Epithelial cell of proximal tubule (primary cell): Measurements from ENCODE around the gene NPFFR2. TPM values are rescaled to one million over a fixed set of nuclear protein-coding genes. Genes with fewer than 3 reads are reported as not detected.
"Not testable (repeated sequence)": the region's sequence is repeated elsewhere in the genome, so short reads cannot be mapped to it uniquely, and the experiment has no call there.

Source experiments
- DNase-seq: peaks from one replicate; pipeline ENCODE4 v3.0.0-alpha.2; 2011; ENCODE audit warnings: low read depth
- H3K4me3 ChIP-seq: 2 replicates; pipeline ENCODE4 v1.5.1; 2011; ENCODE audit warnings: low read depth, mild to moderate bottlenecking, low read length
- total RNA-seq: library from RNA; depleted of rRNA; stranded (reverse); fragments of >200 nt; gene quantifications from 2 replicates; pipeline ENCODE4 v1.2.3, GENCODE V29; 2015
- TF ChIP-seq, protein P1 (sequence below): conservative IDR thresholded peaks from 2 replicates; pipeline ENCODE4 v1.5.1; 2012; ENCODE audit warnings: low read depth, mild to moderate bottlenecking, low read length

NPFFR2 gene
- total RNA-seq, 1 donor from 2014 or later = 3.4 TPM

DNA sequence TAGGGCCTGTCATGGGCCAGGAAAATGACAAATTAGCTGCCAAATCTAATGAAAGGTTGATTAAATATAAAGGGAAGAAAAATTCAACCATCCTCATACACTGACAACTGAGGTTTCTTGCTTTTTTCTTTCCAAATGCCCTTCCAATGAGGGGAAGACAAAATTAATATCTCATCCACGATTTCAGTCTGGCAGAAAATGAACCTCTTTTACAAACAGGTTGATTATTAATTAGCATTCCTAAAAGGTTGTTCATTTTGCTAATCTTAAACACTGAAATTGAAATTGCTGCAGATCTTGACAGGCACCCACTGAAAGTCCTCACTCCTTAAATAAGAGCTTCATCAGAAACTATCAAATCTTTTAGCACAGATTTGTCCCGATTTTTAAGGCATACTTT, 45.5 kb downstream of the NPFFR2 start:
- DNase-seq = peak; percentile 7
- no peak overlapping the region for H3K4me3 ChIP-seq

DNA sequence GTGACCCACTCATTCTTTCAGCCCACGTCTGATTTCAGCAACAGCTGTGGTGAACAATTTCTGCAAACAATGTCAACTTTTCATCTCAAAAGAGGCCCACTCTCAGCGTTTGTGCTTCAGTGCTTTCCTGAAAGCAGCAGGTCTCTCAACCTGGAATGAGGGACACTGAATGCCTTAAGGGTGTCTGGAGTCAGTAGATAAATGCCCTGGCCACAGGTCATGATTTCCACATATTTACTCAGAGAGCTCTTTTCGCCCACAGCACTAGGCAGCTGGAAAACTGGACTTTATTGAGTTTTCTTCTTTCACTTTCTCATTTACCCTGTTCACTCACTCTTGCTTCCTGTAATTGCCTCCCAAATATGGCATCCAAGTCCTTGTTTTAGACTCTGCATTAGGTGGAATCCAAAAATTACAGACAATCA, 52.8 kb downstream of the NPFFR2 start:
- H3K4me3 ChIP-seq = no peak overlapping the region
- TF ChIP-seq, protein P1, sequence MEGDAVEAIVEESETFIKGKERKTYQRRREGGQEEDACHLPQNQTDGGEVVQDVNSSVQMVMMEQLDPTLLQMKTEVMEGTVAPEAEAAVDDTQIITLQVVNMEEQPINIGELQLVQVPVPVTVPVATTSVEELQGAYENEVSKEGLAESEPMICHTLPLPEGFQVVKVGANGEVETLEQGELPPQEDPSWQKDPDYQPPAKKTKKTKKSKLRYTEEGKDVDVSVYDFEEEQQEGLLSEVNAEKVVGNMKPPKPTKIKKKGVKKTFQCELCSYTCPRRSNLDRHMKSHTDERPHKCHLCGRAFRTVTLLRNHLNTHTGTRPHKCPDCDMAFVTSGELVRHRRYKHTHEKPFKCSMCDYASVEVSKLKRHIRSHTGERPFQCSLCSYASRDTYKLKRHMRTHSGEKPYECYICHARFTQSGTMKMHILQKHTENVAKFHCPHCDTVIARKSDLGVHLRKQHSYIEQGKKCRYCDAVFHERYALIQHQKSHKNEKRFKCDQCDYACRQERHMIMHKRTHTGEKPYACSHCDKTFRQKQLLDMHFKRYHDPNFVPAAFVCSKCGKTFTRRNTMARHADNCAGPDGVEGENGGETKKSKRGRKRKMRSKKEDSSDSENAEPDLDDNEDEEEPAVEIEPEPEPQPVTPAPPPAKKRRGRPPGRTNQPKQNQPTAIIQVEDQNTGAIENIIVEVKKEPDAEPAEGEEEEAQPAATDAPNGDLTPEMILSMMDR = no peak
- DNase-seq = peak; percentile 3

More for the DNA sequence above, 45.5 kb downstream of the NPFFR2 start:
- TF ChIP-seq, protein P1 = no peak

DNA sequence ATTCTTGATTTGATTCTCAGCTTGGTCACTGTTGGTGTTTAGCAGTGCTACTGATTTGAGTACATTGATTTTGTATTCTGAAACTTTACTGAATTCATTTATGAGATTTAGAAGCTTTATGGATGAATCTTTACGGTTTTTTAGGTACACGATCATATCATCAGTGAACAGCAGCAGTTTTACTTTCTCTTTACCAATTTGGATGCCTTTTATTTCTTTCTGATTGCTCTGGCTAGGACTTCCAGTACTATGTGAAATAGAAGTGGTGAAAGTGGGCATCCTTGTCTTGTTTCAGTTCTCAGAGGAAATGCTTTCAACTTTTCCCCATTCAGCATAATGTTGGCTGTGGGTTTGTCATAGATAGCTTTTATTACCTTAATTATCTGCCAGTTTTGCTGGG, 58.8 kb downstream of the NPFFR2 start:
- not testable (repeated sequence) for DNase-seq, H3K4me3 ChIP-seq

DNA sequence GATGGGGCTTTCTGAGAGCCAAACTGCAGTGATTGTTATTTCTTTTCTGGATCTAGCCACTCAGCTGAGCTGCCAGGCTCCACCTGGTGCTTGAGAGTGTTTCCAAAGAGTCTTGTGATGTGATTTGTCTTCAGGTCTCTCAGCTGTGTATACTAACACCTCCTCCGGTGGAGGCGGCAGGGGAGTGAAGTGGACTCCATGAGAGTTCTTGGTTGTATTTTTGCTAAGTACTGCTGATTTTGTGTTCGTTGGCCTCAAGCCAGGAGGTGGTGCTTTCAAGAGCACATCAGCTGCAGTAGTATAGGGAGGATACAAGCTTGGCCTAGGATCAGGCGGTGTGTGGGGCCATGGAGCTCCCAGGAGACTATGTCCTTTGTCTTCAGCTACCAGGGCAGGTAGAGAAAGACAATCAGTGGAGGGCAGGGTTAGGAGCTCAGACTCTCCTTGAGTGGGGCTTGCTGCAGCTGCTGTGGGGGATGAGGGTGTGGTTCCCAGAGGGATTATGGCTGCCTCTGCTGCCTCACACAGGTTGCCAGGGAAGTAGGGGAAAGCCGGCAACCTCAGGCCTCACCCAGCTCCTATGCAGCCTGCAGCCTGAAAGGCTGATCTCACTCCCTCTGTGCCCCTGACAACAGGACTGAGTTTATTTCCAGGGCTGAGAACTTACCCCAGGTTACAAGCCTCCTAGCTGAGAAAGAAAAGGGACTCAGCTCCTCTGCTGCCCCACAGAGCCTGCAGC, 62.4 kb downstream of the NPFFR2 start:
- TF ChIP-seq, protein P1 = no peak
- no peak for DNase-seq
- no peak overlapping the region for H3K4me3 ChIP-seq

DNA sequence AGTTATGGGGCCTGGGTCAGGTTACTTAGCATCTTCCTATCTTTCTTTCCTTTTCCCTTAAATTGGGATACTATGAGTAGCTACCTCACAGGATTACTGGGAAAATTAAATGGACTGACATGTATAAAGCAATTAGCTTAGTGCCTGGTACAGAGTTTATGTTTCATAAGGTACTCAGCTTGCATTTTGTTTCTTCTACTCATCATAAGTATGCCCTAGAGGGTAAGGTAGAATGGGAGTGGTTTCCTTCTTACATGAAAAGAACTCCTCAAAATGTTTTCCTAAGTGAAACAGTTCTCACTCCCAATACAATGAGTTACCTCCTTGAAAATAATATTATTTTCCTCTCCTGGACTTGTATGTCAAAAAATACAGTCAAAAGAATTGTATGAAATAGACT, 75.7 kb downstream of the NPFFR2 start:
- no peak overlapping the region for H3K4me3 ChIP-seq
- no peak for DNase-seq
- TF ChIP-seq, protein P1 = no peak

DNA sequence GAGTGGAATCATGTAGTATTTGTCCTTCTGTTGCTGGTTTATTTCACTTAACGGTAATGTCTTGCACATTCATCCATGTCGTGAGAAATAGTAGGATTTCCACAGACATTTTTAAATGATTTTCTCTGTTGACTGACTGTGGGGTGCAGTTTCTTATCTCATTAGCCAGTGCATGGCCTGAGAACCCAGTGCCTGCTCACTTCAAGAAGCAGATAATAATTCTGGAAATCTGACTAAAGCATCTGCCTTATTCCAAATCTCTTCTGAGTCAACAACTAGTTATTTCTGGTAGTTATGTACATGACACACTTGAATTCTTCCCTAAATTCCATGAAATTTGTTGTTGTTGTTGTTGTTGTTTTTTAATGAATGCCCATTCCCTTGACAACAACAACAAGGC, 77.6 kb downstream of the NPFFR2 start:
- no peak for DNase-seq
- H3K4me3 ChIP-seq = no peak overlapping the region
- TF ChIP-seq, protein P1 = no peak

DNA sequence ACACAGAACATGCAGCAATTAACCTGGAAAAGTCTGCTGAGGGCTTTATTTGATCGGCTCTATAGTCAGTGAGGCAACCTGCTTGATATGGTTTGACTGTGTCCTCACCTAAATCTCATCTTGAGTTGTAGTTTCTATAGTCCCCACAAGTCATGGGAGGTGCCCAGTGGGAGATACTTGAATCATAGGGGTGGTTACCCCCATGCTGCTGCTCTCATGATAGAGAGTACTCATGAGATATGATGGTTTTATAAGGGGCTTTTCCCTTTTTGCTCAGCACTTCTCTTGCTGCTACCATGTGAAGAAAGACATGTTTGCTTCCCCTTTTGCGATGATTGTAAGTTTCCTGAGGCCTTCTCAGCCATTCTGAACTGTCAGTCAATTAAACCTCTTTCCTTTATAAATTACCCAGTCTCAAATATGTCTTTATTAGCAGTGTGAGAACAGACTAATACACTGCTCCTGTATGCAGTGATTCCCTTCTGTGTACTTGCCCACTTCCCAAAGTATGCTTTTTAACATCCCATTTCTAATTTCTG, 78.2 kb downstream of the NPFFR2 start:
- H3K4me3 ChIP-seq = no peak overlapping the region
- TF ChIP-seq, protein P1 = no peak
- no peak for DNase-seq
